Gastrocnemius medialis (tissue), 4 donors: ENCODE results near the gene NPAS1. TPM values are rescaled to one million over a fixed set of nuclear protein-coding genes. Genes with fewer than 3 reads are reported as not detected.
"Not testable (repeated sequence)": the region's sequence is repeated elsewhere in the genome, so short reads cannot be mapped to it uniquely, and the experiment has no call there.

Source experiments
- ATAC-seq, 2 donors: fragments of 150-250 bp; one replicate each; pipeline ENCODE4 v1.9.1; 2016
- DNase-seq, 2 donors: peaks; one replicate each; pipeline ENCODE4 v3.0.0-alpha.2; 2019
- H3K27ac ChIP-seq, 4 donors: fragments of 200-600 bp; sonication (generic); 1 replicate in 1 of 4; 2 replicates in 3 of 4; pipeline ENCODE4 v1.5.1; 2016 to 2018; ENCODE audit warnings: mild to moderate bottlenecking in 2 of 4, moderate library complexity in 1 of 4
- H3K27me3 ChIP-seq, 3 donors: fragments of 200-600 bp; sonication (generic) in 2 of 3; 1 replicate in 1 of 3; 2 replicates in 2 of 3; pipeline versions ENCODE4 v1.5.1 to v1.6.0; 2016 to 2019; ENCODE audit warnings: mild to moderate bottlenecking in 1 of 3, moderate library complexity in 1 of 3
- H3K36me3 ChIP-seq, 2 donors: fragments of 200-600 bp; sonication (generic) in 1 of 2; one replicate each; pipeline ENCODE4 v1.5.1; 2017 to 2018
- H3K4me1 ChIP-seq, 2 donors: fragments of 200-600 bp; sonication (generic) in 1 of 2; one replicate each; pipeline ENCODE4 v1.5.1; 2016 to 2017; ENCODE audit warnings: mild to moderate bottlenecking in 2 of 2
- H3K4me3 ChIP-seq, 4 donors: fragments of 200-600 bp; sonication (generic) in 3 of 4; 1 replicate in 1 of 4; 2 replicates in 3 of 4; pipeline ENCODE4 v1.5.1; 2016 to 2019; ENCODE audit warnings: mild to moderate bottlenecking in 2 of 4
- H3K9me3 ChIP-seq, 3 donors: fragments of 200-600 bp; sonication (generic) in 2 of 3; 1 replicate in 1 of 3; 2 replicates in 2 of 3; pipeline ENCODE4 v1.5.1; 2016 to 2019
- CTCF ChIP-seq, 5 experiments: fragments of 450-650 bp in 3 of 5; fragments of 200-600 bp in 2 of 5; sonication (generic) in 2 of 5; IDR thresholded peaks in 4 of 5; conservative IDR thresholded peaks in 1 of 5; 1 replicate in 4 of 5; 2 replicates in 1 of 5; pipeline ENCODE4 v1.5.1; 2016 to 2019; ENCODE audit warnings: antibody characterized with exemption in 5 of 5, mild to moderate bottlenecking in 3 of 5, moderate library complexity in 3 of 5
- POLR2A ChIP-seq, 2 donors: fragments of 450-650 bp; IDR thresholded peaks; one replicate each; pipeline ENCODE4 v1.6.1; 2017; ENCODE audit warnings: antibody characterized with exemption in 2 of 2, mild to moderate bottlenecking in 2 of 2, moderate library complexity in 2 of 2
- in situ Hi-C, 4 donors: fragments of 200-750 bp; cut with MboI; loops; one replicate each; pipeline versions ENCODE4 v1.15.0 to v1.8.0; 2017; ENCODE audit warnings: low sequenced_read_pairs in 4 of 4
- intact Hi-C: fragments of 100-400 bp; cut with DNase I; formaldehyde crosslinking; loops from one replicate; pipeline ENCODE4 v1.15.1; 2023; ENCODE audit warnings: low total_unique reads
- total RNA-seq, 4 donors: library from RNA; depleted of rRNA; stranded (reverse); fragments of >200 nt; gene quantifications; one replicate each; pipeline versions ENCODE4 v1.1.0 to v1.2.3, GENCODE V29; 2016

The NPAS1 gene
- total RNA-seq, 4 donors from 2014 or later: 0.61 to 1.1 TPM; not detected in 2

- Histone ChIP-seq H3K36me3 (peaks cover 0 to 62% of the 10 kb centered on the region in 2 donors), H3K9me3 (no peaks in the 10 kb centered on the region), H3K4me3 (no peak overlapping the region), H3K27ac (no peak overlapping the region), H3K27me3 (no peaks in the 10 kb centered on the region), H3K4me1 (no peaks in the 10 kb centered on the region)
- in situ Hi-C loops (no loop called here), intact Hi-C loops (no loop called here)
- no peak for DNase-seq
- ATAC-seq: no peak
- no peak for TF ChIP-seq CTCF (IDR thresholded peaks at IDR 0.05 in 4 of 5, conservative IDR thresholded peaks at IDR 0.05 in 1 of 5)
- TF ChIP-seq POLR2A (IDR thresholded peaks at IDR 0.05): no peak
These were observed 53.9 kb downstream of the NPAS1 start for GRCh38 chr19:47073574-47073973.

GRCh38 chr19:47074621-47075020, 55.0 kb downstream of the NPAS1 start:
- in situ Hi-C loops (loop anchor here in 2 of 4 donors (5.0 kb wide), 1 partner anchor 53 kb away; no protein-coding TSS in a partner anchor), intact Hi-C loops (no loop called here)
- no peak overlapping the region for H3K27ac ChIP-seq
- no peak for DNase-seq
- peaks cover 0 to 61% of the 10 kb centered on the region in 2 donors for H3K36me3 ChIP-seq
- H3K4me1 ChIP-seq: no peaks in the 10 kb centered on the region
- H3K9me3 ChIP-seq: no peaks in the 10 kb centered on the region
- H3K4me3 ChIP-seq: no peak overlapping the region
- TF ChIP-seq CTCF (IDR thresholded peaks at IDR 0.05 in 4 of 5, conservative IDR thresholded peaks at IDR 0.05 in 1 of 5): no peak
- TF ChIP-seq POLR2A (IDR thresholded peaks at IDR 0.05): no peak
- ATAC-seq: no peak
- no peaks in the 10 kb centered on the region for H3K27me3 ChIP-seq

- Histone ChIP-seq H3K27ac (no peak overlapping the region), H3K36me3 (peaks cover 0 to 55% of the 10 kb centered on the region in 2 donors), H3K9me3 (no peaks in the 10 kb centered on the region), H3K27me3 (no peaks in the 10 kb centered on the region), H3K4me1 (no peaks in the 10 kb centered on the region), H3K4me3 (no peak overlapping the region)
- in situ Hi-C loops: loop anchor here in 2 of 4 donors (5.0 kb wide), 1 partner anchor 52 kb away; no protein-coding TSS in a partner anchor
- no peak for TF ChIP-seq POLR2A (IDR thresholded peaks at IDR 0.05)
- TF ChIP-seq CTCF (IDR thresholded peaks at IDR 0.05 in 4 of 5, conservative IDR thresholded peaks at IDR 0.05 in 1 of 5): no peak
- DNase-seq: no peak
- intact Hi-C loops: no loop called here
- ATAC-seq: no peak
These were observed 55.7 kb downstream of the NPAS1 start for GRCh38 chr19:47075179-47075810.

- DNase-seq (no peak), ATAC-seq (no peak)
- Histone ChIP-seq H3K36me3 (peaks cover 0 to 50% of the 10 kb centered on the region in 2 donors), H3K4me3 (no peak overlapping the region), H3K4me1 (no peaks in the 10 kb centered on the region), H3K9me3 (no peaks in the 10 kb centered on the region), H3K27ac (no peak overlapping the region), H3K27me3 (no peaks in the 10 kb centered on the region)
- TF ChIP-seq POLR2A (IDR thresholded peaks at IDR 0.05) (no peak), CTCF (IDR thresholded peaks at IDR 0.05 in 4 of 5, conservative IDR thresholded peaks at IDR 0.05 in 1 of 5) (no peak)
- intact Hi-C loops (no loop called here), in situ Hi-C loops (loop anchor here in 2 of 4 donors (5.0 kb wide), 1 partner anchor 51 kb away; no protein-coding TSS in a partner anchor)
These were observed 56.3 kb downstream of the NPAS1 start for GRCh38 chr19:47075941-47076340.

- H3K4me1 ChIP-seq, H3K27ac ChIP-seq, ATAC-seq, intact Hi-C loops, H3K4me3 ChIP-seq, H3K27me3 ChIP-seq, DNase-seq, H3K9me3 ChIP-seq: not testable (repeated sequence)
- peaks cover 0 to 55% of the 10 kb centered on the region in 2 donors for H3K36me3 ChIP-seq
- in situ Hi-C loops: loop anchor here in 2 of 4 donors (5.0 kb wide), 1 partner anchor 49 kb away; no protein-coding TSS in a partner anchor
These were observed 58.7 kb downstream of the NPAS1 start for GRCh38 chr19:47078351-47078750.
